Fibroblast of lung (primary cell): Measurements from ENCODE around the gene GREM2. TPM values are rescaled to one million over a fixed set of nuclear protein-coding genes. Genes with fewer than 3 reads are reported as not detected.

ENCODE experiments used
- DNase-seq, 2 donors: peaks; one replicate each; pipeline versions ENCODE4 v3.0.0 to v3.0.0-alpha.2; 2010; ENCODE audit warnings: low read depth in 2 of 2
- H2AFZ ChIP-seq: 2 replicates; pipeline ENCODE4 v1.5.1; 2012; ENCODE audit warnings: low read length, control low read depth, inconsistent platforms
- H3K27ac ChIP-seq: 2 replicates; pipeline ENCODE4 v1.5.1; 2011; ENCODE audit warnings: low read length, control low read depth; ENCODE audit not compliant: insufficient read depth
- H3K27me3 ChIP-seq: 2 replicates; pipeline ENCODE4 v1.5.1; 2011; ENCODE audit warnings: mild to moderate bottlenecking, low read length; ENCODE audit not compliant: control insufficient read depth, insufficient read depth
- H3K36me3 ChIP-seq: 2 replicates; pipeline ENCODE4 v1.5.1; 2011; ENCODE audit warnings: low read length; ENCODE audit not compliant: control insufficient read depth, insufficient read depth
- H3K4me1 ChIP-seq: 2 replicates; pipeline ENCODE4 v1.5.1; 2011; ENCODE audit warnings: low read length; ENCODE audit not compliant: control insufficient read depth, insufficient read depth; ENCODE audit errors: extremely low read depth
- H3K4me2 ChIP-seq: 2 replicates; pipeline ENCODE4 v1.5.1; 2011; ENCODE audit warnings: low read length, control low read depth; ENCODE audit not compliant: insufficient read depth; ENCODE audit errors: extremely low read depth
- H3K4me3 ChIP-seq, 4 experiments: fragments of 200-600 bp in 1 of 4; sonication (generic) in 1 of 4; replicated peaks in 1 of 4; 2 replicates each; pipeline ENCODE4 v1.5.1; 2011 to 2016; ENCODE audit warnings: low read length in 4 of 4, low read depth in 3 of 4, mild to moderate bottlenecking in 3 of 4, control low read depth in 2 of 4, inconsistent platforms in 1 of 4, mixed read lengths in 1 of 4; ENCODE audit not compliant: insufficient read depth in 1 of 4; ENCODE audit errors: control extremely low read depth in 1 of 4
- H3K79me2 ChIP-seq: 2 replicates; pipeline ENCODE4 v1.5.1; 2012; ENCODE audit warnings: mild to moderate bottlenecking, low read length, inconsistent platforms; ENCODE audit not compliant: control insufficient read depth, insufficient read depth
- H3K9ac ChIP-seq: 2 replicates; pipeline ENCODE4 v1.5.1; 2011; ENCODE audit warnings: mild to moderate bottlenecking, low read length, control low read depth; ENCODE audit not compliant: insufficient read depth
- H3K9me3 ChIP-seq: 2 replicates; pipeline ENCODE4 v1.5.1; 2012; ENCODE audit warnings: low read depth, low read length; ENCODE audit not compliant: control insufficient read depth, insufficient read depth
- H4K20me1 ChIP-seq: 2 replicates; pipeline ENCODE4 v1.5.1; 2011; ENCODE audit warnings: low read length; ENCODE audit not compliant: control insufficient read depth, insufficient read depth; ENCODE audit errors: extremely low read depth
- CTCF ChIP-seq, 2 donors: IDR thresholded peaks in 1 of 2; conservative IDR thresholded peaks in 1 of 2; 1 replicate in 1 of 2; 2 replicates in 1 of 2; pipeline ENCODE4 v1.5.1; 2011 to 2012; ENCODE audit warnings: low read length in 2 of 2, control low read depth in 1 of 2, inconsistent platforms in 1 of 2, low read depth in 1 of 2, mild to moderate bottlenecking in 1 of 2
- EZH2 ChIP-seq: IDR thresholded peaks from 2 replicates; pipeline ENCODE4 v1.5.1; 2012; ENCODE audit warnings: low read length, control low read depth, mild to moderate bottlenecking; ENCODE audit errors: missing control alignments
- polyA plus RNA-seq, 2 donors: library from polyadenylated mRNA; depleted of rRNA in 1 of 2; stranded (reverse) in 1 of 2; unstranded in 1 of 2; fragments of >200 nt; gene quantifications; 2 replicates each; pipeline ENCODE4 v1.2.1, GENCODE V29; 2011 to 2012; ENCODE audit warnings: missing spikeins in 1 of 2
- total RNA-seq: library from RNA; depleted of rRNA; stranded (reverse); fragments of >200 nt; gene quantifications from 2 replicates; pipeline ENCODE4 v1.2.1, GENCODE V29; 2014

GREM2 gene
- total and polyA plus RNA-seq, 2 donors (not counting 1 experiment from before 2014, with no cell fraction given) = 6.9 to 21.1 TPM

GRCh38 chr1:240524356-240525069 is 87.4 kb downstream of the GREM2 start:
- Histone ChIP-seq H3K79me2 (no peaks in the 10 kb centered on the region), H3K9ac (no peak overlapping the region), H2AFZ (no peak overlapping the region), H3K27ac (no peak overlapping the region), H3K9me3 (no peaks in the 10 kb centered on the region), H3K27me3 (no peaks in the 10 kb centered on the region), H3K36me3 (no peaks in the 10 kb centered on the region), H3K4me2 (no peak overlapping the region), H3K4me1 (no peaks in the 10 kb centered on the region), H4K20me1 (no peaks in the 10 kb centered on the region), H3K4me3 (no peak overlapping the region)
- TF ChIP-seq CTCF (conservative IDR thresholded peaks at IDR 0.05 in 1 of 2, IDR thresholded peaks at IDR 0.05 in 1 of 2; ENCODE audit: low read depth in 1 of 2, low read length in 2 of 2) (no peak), EZH2 (no peak)
- no peak for DNase-seq

- Histone ChIP-seq H3K9ac (no peak overlapping the region), H3K9me3 (no peaks in the 10 kb centered on the region), H3K36me3 (no peaks in the 10 kb centered on the region), H3K4me3 (no peak overlapping the region), H3K27me3 (no peaks in the 10 kb centered on the region), H4K20me1 (no peaks in the 10 kb centered on the region), H3K4me1 (no peaks in the 10 kb centered on the region), H3K27ac (no peak overlapping the region), H3K4me2 (no peak overlapping the region), H2AFZ (no peak overlapping the region), H3K79me2 (no peaks in the 10 kb centered on the region)
- no peak for DNase-seq
- no peak for TF ChIP-seq EZH2
- no peak for TF ChIP-seq CTCF (conservative IDR thresholded peaks at IDR 0.05 in 1 of 2, IDR thresholded peaks at IDR 0.05 in 1 of 2; ENCODE audit: low read depth in 1 of 2, low read length in 2 of 2)
Observed at GRCh38 chr1:240522122-240522822, 89.7 kb downstream of the GREM2 start.

- no peaks in the 10 kb centered on the region for H3K4me1 ChIP-seq
- DNase-seq = no peak
- H3K36me3 ChIP-seq = no peaks in the 10 kb centered on the region
- H3K4me3 ChIP-seq = no peak overlapping the region
- H4K20me1 ChIP-seq = no peaks in the 10 kb centered on the region
- no peaks in the 10 kb centered on the region for H3K79me2 ChIP-seq
- H3K9me3 ChIP-seq = no peaks in the 10 kb centered on the region
- no peak overlapping the region for H3K27ac ChIP-seq
- H3K27me3 ChIP-seq = no peaks in the 10 kb centered on the region
- no peak overlapping the region for H2AFZ ChIP-seq
- H3K9ac ChIP-seq = no peak overlapping the region
- no peak overlapping the region for H3K4me2 ChIP-seq
- no peak for TF ChIP-seq EZH2
- no peak for TF ChIP-seq CTCF (conservative IDR thresholded peaks at IDR 0.05 in 1 of 2, IDR thresholded peaks at IDR 0.05 in 1 of 2; ENCODE audit: low read depth in 1 of 2, low read length in 2 of 2)
Observed at GRCh38 chr1:240517891-240518290, 94.1 kb downstream of the GREM2 start.
